AG04449 (cell line): Measurements from ENCODE around the gene CLMP.
"Not testable (repeated sequence)": the region's sequence is repeated elsewhere in the genome, so short reads cannot be mapped to it uniquely, and the experiment has no call there.

Experiments used
- CTCF ChIA-PET: fragments of 350-600 bp; formaldehyde crosslinking; extraction: SDS; loops from one replicate; lab custom pipeline; 2021; ENCODE audit warnings: antibody characterized with exemption; lab: Yijun Ruan, JAX
- POLR2A ChIA-PET: fragments of 400-600, 350-600 bp; formaldehyde crosslinking; extraction: SDS; loops from one replicate; lab custom pipeline; 2020; ENCODE audit warnings: antibody characterized with exemption, inconsistent platforms; lab: Yijun Ruan, JAX
- DNase-seq: peaks from one replicate; pipeline ENCODE4 v3.0.0-alpha.2; 2010; ENCODE audit warnings: low read depth, low spot score
- H3K4me3 ChIP-seq: 2 replicates; pipeline ENCODE4 v1.5.1; 2011; ENCODE audit warnings: low read depth, mild to moderate bottlenecking, control low read depth, low read length
- CTCF ChIP-seq: IDR thresholded peaks from one replicate; pipeline ENCODE4 v1.5.1; 2011; ENCODE audit warnings: mild to moderate bottlenecking, moderate library complexity, low read length, control low read depth, inconsistent platforms; ENCODE audit not compliant: insufficient read depth; ENCODE audit errors: missing control alignments

CLMP gene

DNA sequence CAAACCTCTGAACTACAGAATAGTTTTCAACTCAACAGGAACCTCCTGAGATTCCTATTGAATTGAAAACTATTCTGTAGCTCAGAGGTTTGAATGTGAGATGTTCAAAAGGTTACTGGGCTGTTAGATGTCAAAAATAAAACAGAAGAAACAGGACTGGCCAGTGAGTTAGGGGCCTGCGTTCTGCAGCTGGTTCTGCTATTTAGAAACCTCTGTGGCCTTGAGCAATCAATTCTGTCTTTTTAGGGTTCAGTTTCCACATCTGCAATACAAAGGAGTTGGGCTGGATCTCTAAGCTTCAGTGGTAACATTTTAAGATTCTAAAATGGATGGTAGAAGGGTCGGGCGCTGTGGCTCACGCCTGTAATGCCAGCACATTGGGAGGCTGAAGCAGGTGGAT is 55.8 kb downstream of the CLMP start:
- no peak for TF ChIP-seq CTCF
- no peak overlapping the region for H3K4me3 ChIP-seq
- ChIA-PET POLR2A (no interaction called here), CTCF (interaction anchor here (1.0 to 2.8 kb wide), 8 partner anchors 11 to 107 kb away, joined by 3 to 16 read pairs (median 4); no protein-coding TSS in a partner anchor)
- DNase-seq: no peak

GRCh38 chr11:123137431-123138224 is 57.4 kb downstream of the CLMP start:
- ChIA-PET POLR2A (interaction anchor here (0.8 to 1.6 kb wide), 3 partner anchors 37 to 75 kb away, joined by 3 to 6 read pairs (median 4); partner anchors contain the start of genes CLMP and HSPA8), CTCF (interaction anchor here (0.6 to 2.8 kb wide), 13 partner anchors 9 to 124 kb away, joined by 3 to 16 read pairs (median 5); no protein-coding TSS in a partner anchor)
- H3K4me3 ChIP-seq: peak overlapping the region; percentile 25
- no peak for TF ChIP-seq CTCF
- no peak for DNase-seq

GRCh38 chr11:123135863-123136446 is 59.1 kb downstream of the CLMP start:
- CTCF ChIA-PET: interaction anchor here (1.8 to 2.3 kb wide), 2 partner anchors 17 to 111 kb away, joined by 5 to 8 read pairs; no protein-coding TSS in a partner anchor
- H3K4me3 ChIP-seq: no peak overlapping the region
- POLR2A ChIA-PET: no interaction called here

GRCh38 chr11:123132881-123133280 is 62.2 kb downstream of the CLMP start:
- POLR2A ChIA-PET: interaction anchor here (1.1 kb wide), 1 partner anchor 10 kb away, joined by 3 read pairs; no protein-coding TSS in a partner anchor
- DNase-seq: no peak
- CTCF ChIA-PET: no interaction called here
- no peak overlapping the region for H3K4me3 ChIP-seq
- no peak for TF ChIP-seq CTCF

More at GRCh38 chr11:123135863-123136446, 59.1 kb downstream of the CLMP start:
- no peak for DNase-seq
- TF ChIP-seq CTCF: no peak

- DNase-seq, H3K4me3 ChIP-seq: not testable (repeated sequence)
- POLR2A ChIA-PET: interaction anchor here (1.1 kb wide), 1 partner anchor 11 kb away, joined by 3 read pairs; no protein-coding TSS in a partner anchor
- CTCF ChIA-PET: interaction anchor here (0.7 to 1.3 kb wide), 4 partner anchors 10 to 115 kb away, joined by 3 to 5 read pairs (median 4); no protein-coding TSS in a partner anchor
Measured at GRCh38 chr11:123132034-123132766, 62.8 kb downstream of the CLMP start.

- ChIA-PET POLR2A (interaction anchor here (1.2 kb wide), 2 partner anchors 12 to 68 kb away, joined by 3 to 4 read pairs; partner anchors contain the start of gene HSPA8), CTCF (interaction anchor here (1.1 to 1.5 kb wide), 4 partner anchors 14 to 132 kb away, joined by 3 to 10 read pairs (median 5); no protein-coding TSS in a partner anchor)
- no peak for TF ChIP-seq CTCF
- DNase-seq: peak; percentile 65
- H3K4me3 ChIP-seq: no peak overlapping the region
Measured at GRCh38 chr11:123129920-123130319, 65.1 kb downstream of the CLMP start.
